GM18519 (cell line): Measurements from ENCODE around the gene GRID1.

Experiments used
- ATAC-seq: cut with Tn5 transposase; IDR thresholded peaks from one replicate; pipeline ENCODE4 v1.9.1; 2021; ENCODE audit warnings: mild to moderate bottlenecking, moderate library complexity; ENCODE audit not compliant: unreplicated experiment, low FRiP score

Gene GRID1

DNA sequence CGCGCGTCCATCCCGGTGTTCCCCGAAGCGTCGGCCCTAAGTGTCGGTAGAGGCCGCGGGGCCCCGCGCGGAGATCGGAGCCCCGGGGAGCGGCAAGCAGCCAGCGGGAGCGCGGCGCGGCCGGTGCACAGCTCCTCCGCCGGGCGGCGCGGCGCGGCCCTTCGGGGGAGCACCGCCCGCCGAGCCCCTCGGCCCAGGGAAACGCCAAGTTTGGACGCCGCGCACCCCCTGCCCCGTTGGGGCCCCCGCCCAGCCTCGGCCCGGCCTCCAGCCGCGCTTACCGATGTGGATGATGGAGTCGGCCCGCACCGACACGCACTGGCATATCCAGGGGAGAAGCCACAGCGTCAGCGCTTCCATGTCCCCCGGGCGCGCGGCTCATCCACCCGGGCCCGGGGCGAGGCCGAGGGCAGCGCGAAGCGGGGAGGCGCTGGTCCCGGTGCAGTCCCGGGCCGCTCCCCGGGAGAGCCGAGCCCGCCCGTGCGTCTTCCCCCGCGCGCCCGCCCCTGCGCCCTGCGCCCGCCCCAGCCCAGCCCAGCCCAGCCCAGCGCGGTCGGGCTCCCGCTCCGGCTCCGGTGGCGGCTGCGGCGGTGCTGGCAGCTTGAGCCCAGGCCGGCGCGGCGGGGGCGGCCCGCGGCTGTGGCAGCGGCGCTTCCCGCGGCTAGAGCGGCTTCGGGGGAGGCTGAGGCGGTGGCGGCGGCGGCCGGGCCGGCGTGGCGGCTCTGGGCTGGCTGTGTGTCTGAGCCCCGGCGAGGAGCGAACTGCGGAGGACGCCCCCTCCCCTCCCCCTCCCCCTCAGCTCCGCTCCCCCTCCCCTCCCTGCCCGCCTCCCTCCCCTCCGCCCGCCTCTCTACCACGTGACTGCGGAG lies at the start of gene GRID1:
Gene GRID1, minus strand, starts transcription at position 763 of the 869 bp plus-strand sequence.
- ATAC-seq, result no peak

GRCh38 chr10:86415583-86415982 lies 49.0 kb upstream of the GRID1 start:
- no peak for ATAC-seq

DNA sequence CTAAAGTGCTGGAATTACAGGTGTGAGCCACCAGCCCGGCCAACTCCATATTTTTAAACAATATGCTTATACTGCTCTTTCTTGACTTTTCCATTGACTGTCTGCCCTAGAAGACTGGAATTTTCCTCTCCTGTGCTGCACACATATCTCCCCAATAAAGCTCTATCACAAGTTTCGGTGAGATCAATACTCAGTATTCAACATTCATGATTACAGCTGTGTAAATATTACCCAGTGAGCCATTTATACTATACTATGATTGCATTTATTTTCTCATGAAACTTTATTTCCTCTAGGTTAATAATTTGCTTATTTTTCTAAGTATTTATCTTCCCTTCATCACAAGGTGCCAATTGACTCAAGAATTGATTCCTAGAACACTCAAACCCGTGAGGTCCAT lies 48.5 kb upstream of the GRID1 start:
- no peak for ATAC-seq

DNA sequence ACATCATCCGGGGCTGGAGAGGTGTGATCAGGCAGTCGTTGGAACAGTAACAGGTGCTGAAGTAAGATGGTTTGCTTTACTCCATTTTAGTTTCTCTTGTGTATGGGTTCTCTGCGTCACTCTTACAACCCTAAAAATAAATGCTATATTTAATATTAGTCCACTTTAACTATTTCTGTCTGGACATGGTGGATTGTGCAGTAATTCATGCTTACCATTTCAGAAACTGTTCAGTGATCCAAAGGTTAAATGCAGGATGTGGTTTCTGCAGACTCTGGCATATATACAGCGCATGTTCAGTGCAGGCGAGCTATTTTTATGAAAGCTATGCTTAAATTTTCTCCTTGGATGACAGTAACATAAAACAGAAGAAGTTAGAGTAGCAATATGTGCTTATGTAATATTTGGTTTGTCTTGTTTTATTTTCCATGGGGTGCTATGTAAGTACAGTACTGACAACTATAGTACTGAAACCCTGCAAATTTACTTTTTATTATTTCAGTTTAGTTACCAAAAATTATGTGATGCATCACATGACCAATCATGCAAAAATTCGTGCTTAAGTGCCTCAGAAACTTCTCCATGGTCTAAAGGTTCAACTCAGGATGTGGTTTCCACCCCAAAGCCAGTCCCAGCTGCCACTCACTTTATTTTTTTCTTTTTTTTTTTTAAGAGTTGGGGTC lies 46.6 kb upstream of the GRID1 start:
- ATAC-seq, result peak; percentile 73

GRCh38 chr10:86411852-86412560 lies 45.4 kb upstream of the GRID1 start:
- ATAC-seq, result no peak

DNA sequence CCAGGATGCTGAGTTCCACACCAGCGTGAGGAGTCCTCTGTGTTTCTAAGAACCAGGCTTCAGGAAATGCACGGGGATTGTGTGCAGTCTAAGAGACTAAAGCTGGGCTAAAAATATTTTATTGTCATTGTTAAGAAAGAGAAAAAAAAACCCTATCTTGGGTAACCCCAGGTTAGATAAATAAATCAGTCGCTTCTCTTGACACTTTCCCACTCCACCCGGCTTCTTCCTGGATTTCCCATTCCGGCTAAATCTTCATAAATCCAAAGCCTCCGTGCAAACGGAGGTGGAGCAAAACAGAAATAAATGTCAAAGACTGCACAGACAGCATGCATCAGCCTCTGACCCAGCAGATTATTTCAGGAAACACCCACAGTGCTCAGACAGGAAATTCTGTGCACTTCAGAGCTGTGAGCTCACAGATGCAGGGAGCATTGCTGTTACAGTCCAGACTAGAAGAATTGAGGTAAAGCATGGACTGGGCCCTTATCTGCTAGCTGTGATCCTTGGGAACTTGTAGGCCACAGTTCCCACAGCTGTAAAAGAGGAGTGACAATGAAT lies 44.8 kb upstream of the GRID1 start:
- peak; percentile 54 for ATAC-seq

DNA sequence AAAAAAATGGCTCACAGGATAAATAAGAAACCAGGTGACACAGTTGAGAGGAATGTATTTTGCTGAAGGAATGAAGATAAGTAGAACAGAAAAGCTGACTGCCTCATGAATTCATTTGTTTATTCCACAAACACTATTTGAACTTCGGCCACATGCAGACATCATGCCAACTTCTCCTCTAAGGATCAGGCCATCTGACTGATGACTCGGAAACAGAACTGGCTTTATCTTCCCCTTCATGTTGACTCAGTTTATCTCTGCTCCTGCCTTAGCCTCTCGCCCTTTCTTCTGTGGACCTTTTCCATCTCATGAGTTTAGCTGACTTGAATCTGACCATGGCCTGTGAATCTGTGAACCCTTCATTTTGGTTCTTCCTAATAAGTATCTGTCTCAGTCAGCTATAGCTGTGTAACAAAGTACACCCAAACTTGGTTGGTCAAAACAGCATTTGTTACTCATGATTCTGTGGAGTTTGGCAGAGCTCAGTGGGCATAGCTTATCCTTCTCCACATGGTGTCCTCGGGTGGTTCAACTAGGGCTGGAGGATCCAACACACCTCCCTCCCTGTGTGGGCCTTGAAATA lies 44.0 kb upstream of the GRID1 start:
- no peak for ATAC-seq

DNA sequence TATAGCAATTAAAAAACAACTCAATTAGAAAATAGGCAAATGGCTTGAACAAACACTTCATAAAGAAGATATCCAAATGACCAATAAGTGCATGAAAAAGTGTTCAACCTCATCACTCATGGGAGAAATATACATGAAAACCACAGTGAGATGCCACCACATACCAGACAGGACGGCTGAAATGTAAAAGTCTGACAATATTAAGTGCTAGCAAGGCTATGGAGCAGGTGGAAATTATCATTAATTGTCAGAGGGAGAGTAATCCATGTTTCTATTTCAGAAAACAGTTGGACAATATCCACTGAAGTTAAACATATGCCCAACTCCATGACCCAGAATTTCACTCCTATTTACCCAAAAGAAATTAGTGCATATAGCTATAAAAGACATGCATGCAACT lies 42.6 kb upstream of the GRID1 start:
- no peak for ATAC-seq

GRCh38 chr10:86403183-86403797 lies 36.7 kb upstream of the GRID1 start:
- ATAC-seq, result no peak

DNA sequence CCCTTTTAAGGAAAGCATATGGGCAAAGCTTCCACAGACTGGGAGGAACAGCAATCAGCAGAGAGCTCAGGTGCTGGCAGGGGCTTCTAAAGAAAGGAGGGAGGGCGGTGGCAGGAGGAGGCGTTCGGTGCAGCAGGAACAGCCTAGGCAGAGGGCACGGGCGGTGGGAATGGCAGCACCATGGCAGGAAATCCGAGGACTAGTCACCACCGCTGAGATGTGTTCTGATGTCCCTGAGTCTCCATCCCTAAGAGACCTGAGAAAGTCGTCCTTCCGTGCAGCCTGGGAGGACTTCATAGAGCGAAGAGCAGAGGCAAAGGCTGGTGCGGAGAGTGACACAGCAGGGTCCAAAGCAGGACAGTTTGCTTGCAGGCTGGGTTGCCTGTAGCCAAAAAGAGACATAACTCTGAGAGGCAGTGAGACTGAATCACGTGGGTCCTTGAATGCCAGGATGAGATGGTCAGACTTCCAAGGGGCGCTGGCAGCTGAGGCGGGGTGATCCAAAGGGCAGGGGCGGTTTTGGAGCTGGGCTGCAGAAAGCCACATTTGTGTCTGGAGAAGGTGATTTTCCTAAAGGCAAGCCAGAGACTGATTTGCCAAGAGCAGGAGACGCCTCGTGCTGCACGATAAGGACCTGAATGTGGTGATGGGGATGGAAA lies 35.8 kb upstream of the GRID1 start:
- no peak for ATAC-seq

GRCh38 chr10:86401588-86402282 lies 35.1 kb upstream of the GRID1 start:
- ATAC-seq, result no peak

- peak; percentile 21 for ATAC-seq
These were observed 34.4 kb upstream of the GRID1 start for GRCh38 chr10:86400705-86401587.

DNA sequence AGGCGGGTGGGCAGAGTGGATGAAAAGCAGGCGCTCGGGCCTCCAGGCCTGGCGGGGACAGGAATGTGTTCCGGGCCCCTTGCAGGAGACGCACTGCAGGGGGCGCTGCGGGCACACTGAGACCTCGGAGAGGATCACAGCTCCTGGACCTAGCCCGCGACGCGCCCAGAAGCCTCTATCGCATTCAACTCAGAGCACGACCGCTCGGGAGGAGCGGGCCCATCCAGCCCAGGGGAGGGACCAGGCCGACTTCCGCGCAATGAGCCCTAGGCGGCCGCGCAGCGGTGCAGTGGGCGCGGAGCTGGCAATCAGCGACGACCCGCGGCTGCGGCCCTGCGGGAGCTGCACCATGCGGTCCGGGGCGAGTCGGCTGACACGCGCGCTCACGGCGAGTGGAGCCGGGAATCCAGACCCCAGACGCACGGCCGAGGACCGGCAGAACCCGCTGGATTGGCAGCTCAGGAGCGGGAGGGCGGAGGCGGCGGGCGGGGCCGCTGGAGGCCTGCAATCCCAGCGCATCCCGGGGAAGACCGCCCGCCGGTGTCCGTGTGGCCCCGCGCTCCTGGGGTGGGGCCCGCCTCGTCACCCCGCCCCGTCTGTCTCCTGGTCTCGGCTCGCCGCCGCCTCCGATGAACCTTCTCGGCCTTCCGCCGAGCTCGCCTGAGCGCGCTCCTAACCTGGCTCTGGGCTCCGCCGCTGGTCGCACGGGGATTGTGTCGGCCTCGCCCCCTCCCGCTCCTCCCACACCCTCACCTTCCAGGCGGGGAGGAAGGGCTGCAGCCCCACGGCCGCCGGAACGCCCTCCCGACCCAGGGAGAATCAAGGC lies 33.5 kb upstream of the GRID1 start:
- ATAC-seq, result peak; percentile 83

- no peak for ATAC-seq
These were observed 32.9 kb upstream of the GRID1 start for GRCh38 chr10:86399514-86399878.

GRCh38 chr10:86397120-86397519 lies 30.5 kb upstream of the GRID1 start:
- no peak for ATAC-seq

DNA sequence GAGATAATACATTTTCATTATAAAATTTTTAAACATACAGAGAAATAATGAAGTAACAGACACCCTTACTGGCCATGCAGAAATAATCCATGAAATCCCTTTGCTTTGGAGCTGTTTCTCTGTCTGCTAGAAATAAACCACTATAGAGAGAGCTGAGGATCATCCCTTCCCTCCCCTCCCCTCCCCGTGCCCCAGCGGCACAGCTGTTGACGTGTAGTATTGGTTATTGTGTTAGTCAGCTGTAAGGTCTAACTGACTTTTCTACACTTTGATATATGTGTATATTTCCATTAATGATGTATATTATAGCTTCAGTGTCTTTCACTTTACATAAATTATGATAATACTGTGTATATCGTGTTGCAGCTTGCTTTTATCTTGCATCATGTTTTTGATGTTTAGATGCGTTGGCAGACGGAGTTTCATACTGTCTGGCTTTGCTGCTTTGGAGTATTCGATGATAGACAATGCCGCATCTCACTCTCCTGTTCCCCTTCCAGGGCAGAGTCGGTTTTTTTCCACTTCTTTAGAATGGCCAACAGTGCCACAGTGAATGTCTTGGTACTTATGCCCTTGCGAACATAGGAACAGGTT lies 27.4 kb upstream of the GRID1 start:
- no peak for ATAC-seq

DNA sequence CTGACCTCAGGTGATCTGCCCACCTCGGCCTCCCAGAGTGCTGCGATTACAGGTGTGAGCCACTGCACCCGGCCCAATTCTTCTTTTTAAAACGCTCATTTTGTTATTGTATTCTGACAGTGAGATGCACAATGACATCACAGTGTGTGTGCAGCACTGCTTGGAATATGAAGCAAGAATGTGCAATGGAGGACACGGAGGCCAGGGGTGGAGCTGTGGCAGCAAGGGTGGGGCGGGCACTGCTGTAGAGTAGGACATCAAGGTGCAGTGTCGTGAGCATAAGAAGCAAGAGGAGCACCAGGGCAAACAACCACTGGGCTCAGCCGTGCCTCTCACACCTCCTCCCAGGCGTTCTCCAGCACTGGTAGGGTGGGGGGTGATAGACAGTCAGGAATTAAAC lies 26.8 kb upstream of the GRID1 start:
- ATAC-seq, result no peak
